Chondrocyte (in vitro differentiated cells): Measurements from ENCODE around the gene KAT2A. TPM values are rescaled to one million over a fixed set of nuclear protein-coding genes. Genes with fewer than 3 reads are reported as not detected.

Source experiments
- DNase-seq: peaks from one replicate; pipeline ENCODE4 v3.0.0; 2021; ENCODE audit warnings: mixed read lengths, low spot score
- H3K27ac Mint-ChIP-seq: one replicate; pipeline ENCODE4 v1.8.0; 2021; ENCODE audit warnings: mild to moderate bottlenecking, moderate library complexity, mixed read lengths; ENCODE audit not compliant: unreplicated experiment
- H3K27me3 Mint-ChIP-seq: 2 replicates; pipeline ENCODE4 v1.8.0; 2021; ENCODE audit warnings: low read depth, mixed read lengths
- H3K36me3 Mint-ChIP-seq: 2 replicates; pipeline ENCODE4 v1.8.0; 2021; ENCODE audit warnings: low read depth, mixed read lengths
- H3K4me1 Mint-ChIP-seq: 2 replicates; pipeline ENCODE4 v1.8.0; 2021; ENCODE audit warnings: low read depth, mild to moderate bottlenecking, mixed read lengths
- H3K4me3 Mint-ChIP-seq: one replicate; pipeline ENCODE4 v1.8.0; 2021; ENCODE audit warnings: mild to moderate bottlenecking, moderate library complexity, mixed read lengths; ENCODE audit not compliant: unreplicated experiment
- H3K9me3 Mint-ChIP-seq: 2 replicates; pipeline ENCODE4 v1.8.0; 2021; ENCODE audit warnings: low read depth, mixed read lengths
- CTCF ChIP-seq: fragments of 200-600 bp; sonication (generic); IDR thresholded peaks from 2 replicates; pipeline ENCODE4 v1.5.0; 2021; ENCODE audit warnings: antibody characterized with exemption, mild to moderate bottlenecking, moderate library complexity
- total RNA-seq: library from RNA; stranded (reverse); gene quantifications from 3 replicates; pipeline ENCODE4 v1.2.1, GENCODE V29; 2021

KAT2A gene
- total RNA-seq, 1 donor from 2014 or later, result 22.3 TPM

DNA sequence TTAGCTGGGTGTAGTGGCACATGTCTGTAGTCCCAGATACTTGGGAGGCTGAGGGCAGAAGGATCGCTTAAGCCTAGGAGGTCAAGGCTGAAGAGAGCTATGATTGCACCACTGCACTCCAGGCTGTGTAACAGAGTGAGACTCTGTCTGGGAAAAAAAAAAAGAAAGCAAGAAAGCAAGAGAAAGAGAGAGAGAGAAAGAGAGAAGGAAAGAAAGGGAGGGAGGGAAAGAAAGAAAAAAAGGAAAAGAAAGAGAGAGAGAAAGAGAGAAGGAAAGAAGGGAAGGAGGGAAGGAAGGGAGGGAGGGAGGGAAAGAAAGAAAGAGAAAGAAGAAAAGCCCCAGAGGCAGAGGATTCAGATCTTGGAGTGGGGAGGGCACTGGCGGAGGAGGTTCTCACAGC lies 15.2 kb downstream of the KAT2A start:
- no peaks in the 10 kb centered on the region for H3K9me3 Mint-ChIP-seq
- no peaks in the 10 kb centered on the region for H3K36me3 Mint-ChIP-seq
- no peak overlapping the region for H3K27ac Mint-ChIP-seq
- H3K4me1 Mint-ChIP-seq, result peaks cover 9% of the 10 kb centered on the region
- peaks cover 3% of the 10 kb centered on the region for H3K27me3 Mint-ChIP-seq
- no peak for TF ChIP-seq CTCF
- DNase-seq, result no peak
- H3K4me3 Mint-ChIP-seq, result no peak overlapping the region

GRCh38 chr17:42104264-42104663 lies 16.9 kb downstream of the KAT2A start:
- no peak overlapping the region for H3K27ac Mint-ChIP-seq
- DNase-seq, result no peak
- no peaks in the 10 kb centered on the region for H3K9me3 Mint-ChIP-seq

GRCh38 chr17:42103221-42103954 lies 17.8 kb downstream of the KAT2A start:
- Mint-ChIP-seq H3K27ac (no peak overlapping the region), H3K27me3 (peaks cover 3% of the 10 kb centered on the region), H3K36me3 (no peaks in the 10 kb centered on the region), H3K9me3 (no peaks in the 10 kb centered on the region), H3K4me1 (peaks cover 9% of the 10 kb centered on the region), H3K4me3 (no peak overlapping the region)
- DNase-seq, result no peak
- TF ChIP-seq CTCF, result no peak

More at GRCh38 chr17:42104264-42104663, 16.9 kb downstream of the KAT2A start:
- TF ChIP-seq CTCF, result no peak
- Mint-ChIP-seq H3K27me3 (peaks cover 3% of the 10 kb centered on the region), H3K4me1 (peaks cover 9% of the 10 kb centered on the region), H3K36me3 (no peaks in the 10 kb centered on the region), H3K4me3 (no peak overlapping the region)

- TF ChIP-seq CTCF, result peak; percentile 88
- Mint-ChIP-seq H3K27me3 (peaks cover 15% of the 10 kb centered on the region), H3K4me3 (no peak overlapping the region), H3K4me1 (peaks cover 3% of the 10 kb centered on the region), H3K36me3 (no peaks in the 10 kb centered on the region), H3K27ac (no peak overlapping the region), H3K9me3 (no peaks in the 10 kb centered on the region)
- DNase-seq, result no peak
Measured at GRCh38 chr17:42101513-42102292, 19.5 kb downstream of the KAT2A start.

DNA sequence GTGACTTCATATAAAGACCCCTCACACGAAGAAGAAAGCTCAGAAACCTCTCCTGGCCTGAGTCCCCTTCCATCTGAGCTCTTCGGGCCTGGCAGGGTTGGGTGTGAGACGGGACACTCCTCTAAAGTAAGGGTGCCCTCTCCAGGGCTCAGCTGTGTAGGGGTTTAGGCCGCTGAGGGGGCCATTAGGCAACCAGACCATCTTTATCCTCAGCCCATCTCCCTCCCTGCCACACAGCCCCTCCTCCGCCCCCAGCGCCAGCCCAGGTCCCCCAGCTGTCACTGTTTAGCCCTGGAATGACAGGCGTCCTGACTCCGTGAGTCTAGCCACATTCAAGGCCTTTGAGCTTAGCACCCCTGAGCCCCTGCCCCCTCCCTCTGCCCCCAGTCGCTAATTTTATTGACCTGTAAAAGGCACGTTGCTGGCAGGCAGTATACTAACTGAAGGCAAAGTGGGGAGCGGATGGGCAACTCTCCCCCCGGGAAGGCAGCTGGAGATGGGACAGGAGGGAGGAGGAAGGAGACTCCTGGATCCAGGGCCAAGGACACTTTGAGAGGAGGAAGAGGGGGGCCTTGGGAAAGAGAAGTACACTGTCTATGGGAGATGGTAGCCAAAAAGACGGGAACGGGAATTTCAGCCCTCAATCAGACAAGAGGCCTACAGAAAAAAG lies 22.3 kb downstream of the KAT2A start:
- peaks cover 16% of the 10 kb centered on the region for H3K27me3 Mint-ChIP-seq
- H3K4me3 Mint-ChIP-seq, result no peak overlapping the region

More for the DNA sequence above, 22.3 kb downstream of the KAT2A start:
- no peak for DNase-seq
- H3K4me1 Mint-ChIP-seq, result peaks cover 3% of the 10 kb centered on the region
- no peak overlapping the region for H3K27ac Mint-ChIP-seq
- TF ChIP-seq CTCF, result no peak
- H3K9me3 Mint-ChIP-seq, result no peaks in the 10 kb centered on the region
- no peaks in the 10 kb centered on the region for H3K36me3 Mint-ChIP-seq
